ENCODE results near the gene NCKAP5.

NCKAP5 gene

DNA sequence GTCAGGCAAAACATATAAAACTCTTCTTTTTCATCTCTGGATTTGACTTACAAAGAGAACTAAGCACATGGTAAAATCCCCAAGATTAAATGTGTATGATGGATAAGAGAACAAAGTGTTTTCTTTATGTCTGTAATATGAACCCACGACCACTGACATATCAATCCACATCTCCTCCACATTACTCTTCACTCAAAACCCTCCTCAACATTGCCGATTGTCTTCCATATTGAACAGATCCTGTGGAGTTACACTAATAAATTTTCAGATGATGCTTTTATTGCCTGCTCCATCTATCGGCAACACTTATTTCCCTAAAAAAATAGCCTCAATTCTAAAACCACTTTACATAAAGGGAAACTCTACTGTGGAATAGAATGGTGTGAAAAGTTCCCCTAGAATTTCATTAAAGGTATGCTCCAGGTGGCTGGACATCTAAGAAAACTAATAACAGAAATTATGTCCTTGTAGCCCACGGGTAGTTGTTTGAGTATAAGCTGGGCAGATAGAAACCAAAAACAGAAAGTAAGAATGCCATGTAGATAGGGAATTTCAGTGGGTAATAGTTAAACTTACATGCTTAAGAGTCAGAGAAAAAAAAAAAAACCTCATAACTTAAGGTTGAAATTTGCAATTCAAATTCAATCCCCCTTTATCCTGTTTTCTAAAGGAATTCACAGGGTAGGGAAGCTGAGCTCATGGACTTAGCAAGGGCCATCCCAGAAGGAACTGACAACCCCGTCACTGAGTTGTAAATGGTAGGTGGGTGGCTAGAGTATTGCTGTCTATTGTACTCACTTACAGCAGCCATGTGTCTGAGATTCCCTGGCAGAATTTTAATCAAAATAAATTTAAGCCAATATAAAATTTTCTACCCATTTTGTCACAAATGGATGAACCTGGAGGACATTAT lies 592.8 kb downstream of the NCKAP5 start:
- no peak for DNase-seq
- Mint-ChIP-seq H3K27ac (no peak overlapping the region), H3K9me3 (peaks cover 4 to 17% of the 10 kb centered on the region in 2 donors), H3K36me3 (ENCODE audit: insufficient read depth) (no peaks in the 10 kb centered on the region), H3K4me1 (ENCODE audit: low read depth in 2 of 2) (no peaks in the 10 kb centered on the region), H3K4me3 (no peak overlapping the region), H3K27me3 (no peaks in the 10 kb centered on the region)
- no peak for ATAC-seq (replicated peaks)

DNA sequence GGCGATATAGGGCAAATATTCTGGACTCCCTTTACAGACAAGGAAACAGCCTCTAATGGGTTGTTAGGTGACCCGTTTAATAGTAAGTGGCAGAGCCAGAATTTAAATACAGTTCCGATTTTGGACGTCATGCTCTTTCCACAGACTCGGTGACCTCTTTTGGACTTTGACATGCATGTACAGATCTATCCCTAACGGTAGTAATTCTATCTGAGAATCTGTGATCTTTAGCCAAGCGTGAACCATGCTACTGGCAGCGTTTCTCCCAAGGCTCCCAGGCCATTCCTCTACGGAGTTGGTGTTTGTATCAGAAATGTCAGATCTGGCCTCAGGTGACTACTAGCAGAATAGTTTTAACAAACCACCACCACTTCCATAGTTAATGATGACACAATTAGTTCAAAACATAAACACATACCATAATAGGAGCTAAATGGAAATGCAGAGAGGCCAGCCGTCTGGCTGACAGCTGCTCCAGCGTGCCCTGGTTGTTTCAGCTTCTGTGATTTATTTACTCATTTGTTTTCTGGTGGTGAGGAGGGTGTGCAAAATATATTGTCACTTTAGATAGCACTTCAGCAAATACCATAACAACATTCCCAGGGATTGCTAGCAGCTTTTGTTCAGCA lies 593.7 kb downstream of the NCKAP5 start:
- ATAC-seq (replicated peaks) (no peak), DNase-seq (no peak)
- Mint-ChIP-seq H3K36me3 (ENCODE audit: insufficient read depth) (no peaks in the 10 kb centered on the region), H3K4me3 (no peak overlapping the region), H3K4me1 (ENCODE audit: low read depth in 2 of 2) (no peaks in the 10 kb centered on the region), H3K27ac (no peak overlapping the region), H3K9me3 (peaks cover 4 to 14% of the 10 kb centered on the region in 2 donors), H3K27me3 (no peaks in the 10 kb centered on the region)

DNA sequence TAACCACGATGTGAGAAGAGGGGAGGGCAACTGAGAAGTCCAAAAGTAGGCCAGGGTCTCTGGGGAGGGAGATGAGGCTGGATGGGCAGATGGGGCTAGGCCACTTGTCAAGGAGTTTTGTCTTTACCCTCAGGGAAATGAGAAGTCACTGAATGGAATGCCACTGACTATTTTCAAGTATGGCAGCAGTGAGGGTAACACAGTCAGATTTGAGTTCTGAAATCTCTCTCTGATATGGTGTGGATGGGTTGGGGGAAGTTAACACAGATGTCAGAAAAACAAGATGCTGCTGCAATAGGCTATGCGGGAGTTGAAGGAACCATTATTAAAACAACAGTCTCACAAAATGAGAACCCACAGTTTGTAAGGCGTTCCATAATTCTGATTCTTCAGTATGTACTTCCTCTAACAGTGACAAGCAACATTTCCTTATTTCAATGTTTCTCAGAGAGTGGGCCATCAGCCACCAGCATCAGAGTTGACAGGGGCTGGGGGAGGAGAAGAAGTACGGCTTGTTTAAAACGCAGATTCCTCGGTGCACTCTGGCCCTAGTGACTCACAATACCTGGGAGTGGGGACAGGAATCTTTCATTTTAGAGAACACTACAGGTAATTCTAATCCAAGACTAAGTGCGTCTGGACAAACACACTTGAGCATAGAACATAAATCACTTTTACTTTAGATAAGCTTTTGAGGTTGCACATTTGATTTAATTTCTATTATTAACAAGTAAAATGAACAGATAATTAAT lies 596.8 kb downstream of the NCKAP5 start:
- H3K27me3 Mint-ChIP-seq = no peaks in the 10 kb centered on the region
- H3K9me3 Mint-ChIP-seq = peaks cover 9 to 18% of the 10 kb centered on the region in 2 donors
- no peak for DNase-seq
- no peak overlapping the region for H3K27ac Mint-ChIP-seq
- no peaks in the 10 kb centered on the region for H3K4me1 Mint-ChIP-seq (ENCODE audit: low read depth in 2 of 2)
- ATAC-seq (replicated peaks) = no peak
- H3K36me3 Mint-ChIP-seq (ENCODE audit: insufficient read depth) = no peaks in the 10 kb centered on the region
- H3K4me3 Mint-ChIP-seq = no peak overlapping the region

DNA sequence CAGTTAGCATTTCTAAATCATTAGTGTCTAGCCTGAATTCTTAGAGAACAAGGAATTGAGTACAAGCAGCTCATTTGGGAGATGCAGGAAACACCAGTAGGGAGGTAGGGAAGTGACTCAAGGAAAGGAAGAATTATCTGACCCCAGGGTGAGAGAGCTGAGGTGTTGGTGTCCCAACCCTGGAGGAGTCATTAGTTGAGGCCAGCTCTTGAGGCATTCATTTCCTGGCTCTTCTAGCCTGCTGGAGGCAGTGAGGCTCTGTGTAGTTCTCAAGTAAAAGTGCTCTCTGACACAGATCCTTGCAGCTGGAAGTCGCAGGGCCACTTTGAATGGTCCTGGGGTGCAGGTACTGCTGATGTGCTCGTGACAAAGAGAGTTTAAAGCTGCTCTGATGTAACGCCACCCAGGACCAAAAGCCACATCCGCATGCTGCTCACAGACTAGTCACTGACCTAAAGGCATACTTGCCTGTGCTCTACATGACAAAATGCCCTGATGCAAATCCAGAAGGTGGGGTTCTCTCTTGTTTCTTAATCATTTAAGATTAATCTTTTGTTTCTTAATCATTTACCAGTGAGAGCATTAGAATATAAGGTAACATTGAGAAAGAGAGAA lies 598.8 kb downstream of the NCKAP5 start:
- no peaks in the 10 kb centered on the region for H3K4me1 Mint-ChIP-seq (ENCODE audit: low read depth in 2 of 2)
- H3K27ac Mint-ChIP-seq = no peak overlapping the region
- no peak for DNase-seq
- H3K27me3 Mint-ChIP-seq = no peaks in the 10 kb centered on the region
- no peak overlapping the region for H3K4me3 Mint-ChIP-seq
- ATAC-seq (replicated peaks) = no peak
- peaks cover 9 to 18% of the 10 kb centered on the region in 2 donors for H3K9me3 Mint-ChIP-seq
- H3K36me3 Mint-ChIP-seq (ENCODE audit: insufficient read depth) = no peaks in the 10 kb centered on the region

DNA sequence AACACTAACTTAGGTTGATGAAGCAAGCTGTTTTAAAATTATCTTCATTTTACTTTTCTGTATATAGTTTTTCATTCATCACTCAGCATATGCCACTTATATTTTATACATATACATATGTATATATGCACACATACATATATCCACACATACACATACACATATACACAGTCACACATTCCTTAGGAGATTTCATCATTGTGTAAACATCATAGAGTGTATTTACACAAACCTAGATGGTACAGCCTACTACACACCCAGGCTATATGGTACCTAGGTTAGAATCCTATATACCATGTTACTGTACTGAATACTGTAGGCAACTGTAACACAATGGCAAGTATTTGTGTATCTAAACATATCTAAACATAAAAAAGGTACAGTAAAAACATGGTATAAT lies 602.8 kb downstream of the NCKAP5 start:
- H3K36me3 Mint-ChIP-seq (ENCODE audit: insufficient read depth) = no peaks in the 10 kb centered on the region
- no peaks in the 10 kb centered on the region for H3K27me3 Mint-ChIP-seq
- no peaks in the 10 kb centered on the region for H3K4me1 Mint-ChIP-seq (ENCODE audit: low read depth in 2 of 2)
- no peak overlapping the region for H3K4me3 Mint-ChIP-seq
- peaks cover 9 to 11% of the 10 kb centered on the region in 2 donors for H3K9me3 Mint-ChIP-seq
- no peak for DNase-seq
- no peak for ATAC-seq (replicated peaks)
- H3K27ac Mint-ChIP-seq = no peak overlapping the region

DNA sequence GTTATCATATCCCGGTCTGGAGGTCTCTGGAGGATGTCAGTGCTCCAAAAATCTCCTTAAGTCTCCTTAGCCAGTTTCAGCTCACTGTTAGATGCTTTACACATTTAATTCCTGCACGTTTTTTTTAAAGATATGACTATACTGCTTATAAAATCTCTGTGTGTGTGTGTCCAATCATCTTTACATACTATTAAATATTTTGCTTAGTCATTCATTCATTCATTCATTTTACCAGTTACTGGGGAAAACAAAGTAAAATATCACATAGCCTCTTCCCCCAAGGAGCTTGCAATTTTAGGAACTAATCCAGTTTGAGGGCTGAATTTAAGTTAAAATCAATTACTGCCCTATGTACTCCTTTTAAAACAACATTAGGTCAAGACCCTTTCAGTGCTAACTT lies 605.1 kb downstream of the NCKAP5 start:
- peaks cover 11% of the 10 kb centered on the region in 2 donors for H3K9me3 Mint-ChIP-seq
- no peaks in the 10 kb centered on the region for H3K27me3 Mint-ChIP-seq
- no peak overlapping the region for H3K4me3 Mint-ChIP-seq
- no peaks in the 10 kb centered on the region for H3K4me1 Mint-ChIP-seq (ENCODE audit: low read depth in 2 of 2)
- H3K27ac Mint-ChIP-seq = no peak overlapping the region
- ATAC-seq (replicated peaks) (no peak), DNase-seq (no peak)
- no peaks in the 10 kb centered on the region for H3K36me3 Mint-ChIP-seq (ENCODE audit: insufficient read depth)

DNA sequence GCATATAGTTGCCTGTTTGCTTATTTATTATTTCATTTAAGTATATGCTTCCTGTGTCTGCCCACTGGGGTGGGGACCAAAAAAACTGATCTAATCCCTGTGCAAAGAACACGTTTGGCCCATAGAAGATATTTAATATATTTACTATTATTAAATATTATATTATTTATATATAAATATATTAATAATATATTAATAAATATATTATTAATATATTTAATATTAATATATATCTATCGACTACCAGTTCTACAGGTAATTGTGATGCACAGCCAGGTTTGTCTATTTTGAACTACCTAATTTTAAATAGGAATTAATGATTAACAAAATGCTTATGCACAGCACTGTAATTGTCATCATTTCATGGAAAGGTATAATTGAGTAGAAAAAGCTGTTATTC lies 609.4 kb downstream of the NCKAP5 start:
- no peaks in the 10 kb centered on the region for H3K27me3 Mint-ChIP-seq
- DNase-seq (no peak), ATAC-seq (replicated peaks) (no peak)
- H3K4me1 Mint-ChIP-seq (ENCODE audit: low read depth in 2 of 2) = no peaks in the 10 kb centered on the region
- no peaks in the 10 kb centered on the region for H3K36me3 Mint-ChIP-seq (ENCODE audit: insufficient read depth)
- H3K9me3 Mint-ChIP-seq = peaks cover 8 to 9% of the 10 kb centered on the region in 2 donors
- no peak overlapping the region for H3K27ac Mint-ChIP-seq
- no peak overlapping the region for H3K4me3 Mint-ChIP-seq

DNA sequence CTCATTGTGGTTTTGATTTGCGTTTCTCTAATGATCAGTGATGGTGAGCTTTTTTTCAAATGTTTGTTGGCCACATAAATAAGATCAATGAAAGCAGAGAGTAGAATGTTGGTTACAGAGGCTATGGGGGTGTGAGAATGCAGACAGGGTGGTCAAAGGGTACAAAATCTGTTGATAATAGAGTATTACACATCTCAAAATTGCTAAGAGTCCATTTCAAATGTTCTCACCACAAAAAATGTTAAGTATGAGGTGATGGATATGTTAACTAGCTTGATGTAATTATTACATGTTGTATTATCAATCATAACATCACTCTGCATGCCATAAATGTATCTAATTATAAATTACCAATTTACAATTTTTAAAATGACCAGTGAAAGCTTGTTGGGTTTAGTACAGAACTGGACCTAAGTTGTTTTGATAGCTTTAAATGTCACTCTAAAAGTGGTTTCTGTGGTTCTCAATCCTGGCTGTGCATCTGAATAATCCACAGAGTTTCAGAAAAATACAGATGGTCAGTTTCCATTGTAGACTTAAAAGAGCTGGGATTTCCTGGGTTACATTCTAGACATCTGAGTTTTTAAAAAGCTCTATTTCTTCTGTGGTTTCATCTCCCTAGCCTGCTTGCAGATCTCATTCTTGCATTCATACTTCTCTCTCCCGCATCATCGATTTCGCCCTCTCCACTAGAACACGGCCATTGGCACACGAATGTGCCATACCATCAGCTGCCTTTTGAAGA lies 612.2 kb downstream of the NCKAP5 start:
- ATAC-seq (replicated peaks) (no peak), DNase-seq (no peak)
- no peaks in the 10 kb centered on the region for H3K27me3 Mint-ChIP-seq
- peaks cover 11 to 17% of the 10 kb centered on the region in 2 donors for H3K9me3 Mint-ChIP-seq
- H3K27ac Mint-ChIP-seq = no peak overlapping the region
- H3K4me3 Mint-ChIP-seq = no peak overlapping the region
- no peaks in the 10 kb centered on the region for H3K4me1 Mint-ChIP-seq (ENCODE audit: low read depth in 2 of 2)
- no peaks in the 10 kb centered on the region for H3K36me3 Mint-ChIP-seq (ENCODE audit: insufficient read depth)

DNA sequence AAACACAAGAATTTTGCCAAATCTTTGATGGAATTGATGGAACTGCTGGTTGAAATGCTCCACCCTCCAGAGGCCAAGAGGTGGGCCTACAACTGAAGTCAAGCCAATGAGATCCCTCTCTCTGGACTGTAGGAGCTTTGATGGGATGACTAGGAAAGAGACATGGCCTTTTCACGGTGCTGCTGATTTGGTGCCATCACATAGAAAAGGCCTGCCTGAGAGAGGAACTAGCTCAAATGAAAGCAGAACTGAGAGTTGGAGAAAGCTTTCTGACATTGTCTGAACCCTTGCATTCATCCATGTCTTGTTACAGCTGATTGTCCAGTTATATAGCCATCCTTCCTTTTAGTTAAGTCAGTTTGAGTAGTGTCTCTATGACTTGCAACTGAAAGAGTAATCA lies 614.5 kb downstream of the NCKAP5 start:
- Mint-ChIP-seq H3K9me3 (peaks cover 11 to 20% of the 10 kb centered on the region in 2 donors), H3K4me3 (no peak overlapping the region), H3K4me1 (ENCODE audit: low read depth in 2 of 2) (no peaks in the 10 kb centered on the region), H3K27me3 (no peaks in the 10 kb centered on the region), H3K27ac (no peak overlapping the region), H3K36me3 (ENCODE audit: insufficient read depth) (no peaks in the 10 kb centered on the region)
- ATAC-seq (replicated peaks) = no peak
- DNase-seq = no peak

DNA sequence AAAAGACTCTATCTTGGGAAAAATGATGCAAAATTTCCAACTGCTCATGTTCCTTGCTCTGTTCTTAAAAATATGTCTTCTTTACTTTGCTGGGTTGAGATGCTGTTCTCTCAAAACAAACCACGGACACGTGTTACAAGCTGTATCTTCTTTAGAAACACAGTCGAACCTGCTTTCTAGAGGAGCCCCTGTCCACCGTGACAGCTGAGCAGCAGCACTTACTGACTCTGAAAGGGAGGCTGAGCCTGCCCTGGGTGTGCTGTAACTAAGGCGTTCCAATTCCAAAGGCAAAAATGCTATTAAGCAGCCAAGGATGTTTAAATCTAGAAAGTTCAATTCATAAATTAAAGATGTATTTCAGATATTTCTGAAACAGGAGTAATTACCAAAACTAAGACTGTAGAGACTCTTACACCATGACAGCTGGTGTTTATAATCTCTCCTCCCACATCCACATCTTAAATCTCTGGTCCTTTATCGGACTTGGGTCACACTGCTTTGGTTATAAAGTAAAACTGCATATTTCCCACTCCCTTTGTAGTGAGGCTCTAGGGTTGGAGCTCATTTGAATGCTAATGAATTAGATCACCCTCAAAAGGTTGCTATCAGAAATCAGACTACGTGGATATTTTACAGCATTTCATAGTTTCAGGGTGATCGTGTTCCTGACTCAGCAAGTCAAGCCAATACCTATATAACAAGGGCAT lies 617.1 kb downstream of the NCKAP5 start:
- ATAC-seq (replicated peaks) (no peak), DNase-seq (no peak)
- Mint-ChIP-seq H3K4me1 (ENCODE audit: low read depth in 2 of 2) (no peaks in the 10 kb centered on the region), H3K27me3 (no peaks in the 10 kb centered on the region), H3K9me3 (peaks cover 12 to 21% of the 10 kb centered on the region in 2 donors), H3K27ac (no peak overlapping the region), H3K4me3 (no peak overlapping the region), H3K36me3 (ENCODE audit: insufficient read depth) (no peaks in the 10 kb centered on the region)

DNA sequence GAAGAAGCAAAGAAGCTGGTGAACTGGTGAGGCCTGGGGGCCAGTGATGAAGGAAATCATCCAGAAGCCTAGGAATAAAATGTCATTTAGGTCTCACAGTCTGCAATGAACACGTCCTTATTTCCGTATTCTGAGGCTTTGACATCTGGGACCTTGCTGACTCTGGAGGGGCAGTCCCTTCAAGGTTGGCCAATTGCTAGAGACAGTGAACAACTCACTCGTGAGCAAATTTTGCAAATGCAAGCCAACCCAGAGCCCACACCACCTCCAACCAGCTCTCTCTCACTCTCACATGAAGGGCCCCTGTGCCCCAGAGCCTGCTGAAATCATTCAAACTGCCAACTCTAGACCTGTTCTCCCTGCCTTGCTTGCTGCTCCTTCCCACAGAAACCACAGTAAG lies 619.2 kb downstream of the NCKAP5 start:
- no peak for ATAC-seq (replicated peaks)
- Mint-ChIP-seq H3K4me3 (no peak overlapping the region), H3K27ac (no peak overlapping the region), H3K36me3 (ENCODE audit: insufficient read depth) (no peaks in the 10 kb centered on the region), H3K9me3 (peaks cover 12 to 22% of the 10 kb centered on the region in 2 donors), H3K27me3 (no peaks in the 10 kb centered on the region), H3K4me1 (ENCODE audit: low read depth in 2 of 2) (no peaks in the 10 kb centered on the region)
- DNase-seq = no peak

DNA sequence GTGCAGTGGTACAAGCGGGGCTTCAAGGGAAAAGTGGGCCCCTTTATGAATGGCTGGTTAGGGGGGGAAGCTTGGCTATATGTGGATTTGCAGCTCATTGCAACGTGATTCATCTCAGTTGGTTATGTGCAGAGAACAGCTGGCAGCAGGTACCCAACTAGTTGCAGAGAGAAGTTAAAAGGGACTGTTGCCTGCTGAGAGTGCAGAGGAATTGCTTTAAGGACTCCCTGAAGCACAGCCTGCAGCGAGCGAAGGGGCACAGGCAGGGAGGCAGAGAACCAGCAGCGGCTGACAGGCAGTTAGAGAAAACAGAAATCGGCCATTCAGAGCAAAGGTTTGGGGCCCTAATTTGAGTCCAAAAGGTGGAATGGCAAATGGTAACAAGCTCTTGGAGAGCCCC lies 620.1 kb downstream of the NCKAP5 start:
- no peaks in the 10 kb centered on the region for H3K36me3 Mint-ChIP-seq (ENCODE audit: insufficient read depth)
- H3K27ac Mint-ChIP-seq = no peak overlapping the region
- DNase-seq (no peak), ATAC-seq (replicated peaks) (no peak)
- H3K4me1 Mint-ChIP-seq (ENCODE audit: low read depth in 2 of 2) = no peaks in the 10 kb centered on the region
- H3K9me3 Mint-ChIP-seq = peaks cover 10 to 25% of the 10 kb centered on the region in 2 donors
- no peak overlapping the region for H3K4me3 Mint-ChIP-seq
- H3K27me3 Mint-ChIP-seq = no peaks in the 10 kb centered on the region
